Mucosa of descending colon (tissue), 3 donors: Measurements from ENCODE around the gene TPT1. TPM values are rescaled to one million over a fixed set of nuclear protein-coding genes. Genes with fewer than 3 reads are reported as not detected.

Experiments used
- ATAC-seq: fragments of 200-7000 bp; cut with Tn5 transposase; one replicate; pipeline ENCODE4 v1.9.1; 2020; ENCODE audit warnings: mild to moderate bottlenecking, moderate library complexity
- DNase-seq, 3 donors: peaks; one replicate each; pipeline ENCODE4 v3.0.0-alpha.2; 2020
- H3K36me3 ChIP-seq: fragments of 200-600 bp; one replicate; pipeline ENCODE4 v1.8.0; 2021; ENCODE audit warnings: low read depth, mild to moderate bottlenecking
- H3K4me1 ChIP-seq: fragments of 200-600 bp; one replicate; pipeline ENCODE4 v1.8.0; 2021; ENCODE audit warnings: low read depth, mild to moderate bottlenecking
- H3K4me3 ChIP-seq: fragments of 200-600 bp; one replicate; pipeline ENCODE4 v1.8.0; 2021; ENCODE audit warnings: mild to moderate bottlenecking
- H3K9me3 ChIP-seq: fragments of 200-600 bp; one replicate; pipeline ENCODE4 v1.8.0; 2021; ENCODE audit warnings: mild to moderate bottlenecking
- intact Hi-C, 2 donors: fragments of 100-400 bp; cut with DNase I in 1 of 2; cut with micrococcal nuclease in 1 of 2; formaldehyde crosslinking; loops; one replicate each; pipeline versions ENCODE4 v1.11.0 to v1.11.1; 2022; cut with DNase I, micrococcal nuclease
- total RNA-seq, 3 donors: library from RNA; stranded (reverse); fragmentation: NEBNext Ultra II Directional in 2 of 3; extraction: Animal tissue kit (Norgen Biotek cat#: 25700) in 2 of 3; gene quantifications; one replicate each; pipeline versions ENCODE4 v1.2.1 to v1.2.4, GENCODE V29; 2021 to 2023
- TF ChIP-seq, protein P1 (sequence below): fragments of 200-600 bp; IDR thresholded peaks from one replicate; pipeline ENCODE4 v1.8.0; 2022; ENCODE audit warnings: antibody characterized with exemption, mild to moderate bottlenecking
- donor health status: DM: no; HTN: no; CAD: no; lungs with moderate emphysema.
- donor health status: DM: no; HTN: no; CAD: no.
- donor health status: DM: no; HTN: yes; CAD: no.

The TPT1 gene
- total RNA-seq, 3 donors from 2014 or later, result 3,253 to 4,069 (median 3,560) TPM

DNA sequence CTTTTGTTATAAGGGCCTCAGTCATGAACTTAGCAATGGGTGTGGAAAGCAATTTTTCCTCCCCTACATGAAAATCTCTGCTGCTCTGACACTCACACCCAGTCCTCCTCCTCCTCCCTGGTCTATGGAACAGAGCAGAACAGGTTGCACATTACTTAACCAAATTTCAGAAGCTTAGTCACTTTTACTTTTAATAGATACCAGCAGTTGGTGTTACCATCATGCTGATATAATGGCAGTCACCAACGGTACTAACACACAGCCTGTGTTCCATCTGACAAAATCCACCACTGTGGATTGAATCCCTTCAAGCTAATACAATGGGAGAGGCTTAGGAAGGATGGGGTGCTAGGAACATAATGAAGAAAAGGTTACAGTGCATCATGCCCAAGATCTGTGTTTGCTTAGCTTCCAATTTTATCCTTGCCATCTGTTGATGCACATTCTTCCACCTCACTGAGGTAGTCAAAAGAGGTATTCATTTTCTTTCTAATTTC, 9.8 kb downstream of the TPT1 start:
- intact Hi-C loops, result no loop called here
- Histone ChIP-seq H3K4me3 (no peak overlapping the region), H3K36me3 (no peaks in the 10 kb centered on the region), H3K9me3 (no peaks in the 10 kb centered on the region), H3K4me1 (peaks cover 12% of the 10 kb centered on the region)
- DNase-seq, result no peak
- TF ChIP-seq, protein P1, sequence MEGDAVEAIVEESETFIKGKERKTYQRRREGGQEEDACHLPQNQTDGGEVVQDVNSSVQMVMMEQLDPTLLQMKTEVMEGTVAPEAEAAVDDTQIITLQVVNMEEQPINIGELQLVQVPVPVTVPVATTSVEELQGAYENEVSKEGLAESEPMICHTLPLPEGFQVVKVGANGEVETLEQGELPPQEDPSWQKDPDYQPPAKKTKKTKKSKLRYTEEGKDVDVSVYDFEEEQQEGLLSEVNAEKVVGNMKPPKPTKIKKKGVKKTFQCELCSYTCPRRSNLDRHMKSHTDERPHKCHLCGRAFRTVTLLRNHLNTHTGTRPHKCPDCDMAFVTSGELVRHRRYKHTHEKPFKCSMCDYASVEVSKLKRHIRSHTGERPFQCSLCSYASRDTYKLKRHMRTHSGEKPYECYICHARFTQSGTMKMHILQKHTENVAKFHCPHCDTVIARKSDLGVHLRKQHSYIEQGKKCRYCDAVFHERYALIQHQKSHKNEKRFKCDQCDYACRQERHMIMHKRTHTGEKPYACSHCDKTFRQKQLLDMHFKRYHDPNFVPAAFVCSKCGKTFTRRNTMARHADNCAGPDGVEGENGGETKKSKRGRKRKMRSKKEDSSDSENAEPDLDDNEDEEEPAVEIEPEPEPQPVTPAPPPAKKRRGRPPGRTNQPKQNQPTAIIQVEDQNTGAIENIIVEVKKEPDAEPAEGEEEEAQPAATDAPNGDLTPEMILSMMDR, result no peak
- ATAC-seq, result no peak

DNA sequence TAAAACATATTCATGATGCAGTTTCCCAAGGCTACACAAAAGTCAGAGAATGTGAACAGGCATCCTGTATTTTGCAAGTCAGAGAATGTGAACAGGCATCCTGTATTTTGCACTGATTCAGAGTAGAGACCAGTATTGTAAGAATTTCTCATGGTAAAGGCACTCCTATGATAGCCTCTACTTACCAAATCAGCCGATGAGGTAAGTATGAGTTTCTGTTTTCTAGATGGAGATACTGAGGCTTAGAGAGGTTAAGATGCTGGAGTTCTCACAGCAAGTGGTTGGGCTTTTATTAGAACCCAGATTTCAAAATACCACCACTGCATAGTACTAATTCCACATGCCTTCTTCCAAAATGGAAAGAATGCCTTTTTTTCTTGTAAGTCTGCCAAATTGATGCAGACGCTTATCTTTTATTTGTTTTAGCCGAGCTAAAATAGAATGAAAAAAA, 12.3 kb downstream of the TPT1 start:
- intact Hi-C loops, result no loop called here
- DNase-seq, result no peak
- H3K9me3 ChIP-seq, result no peaks in the 10 kb centered on the region
- ATAC-seq, result no peak
- no peak overlapping the region for H3K4me3 ChIP-seq
- H3K4me1 ChIP-seq, result peaks cover 8% of the 10 kb centered on the region
- TF ChIP-seq, protein P1, result no peak
- no peaks in the 10 kb centered on the region for H3K36me3 ChIP-seq

DNA sequence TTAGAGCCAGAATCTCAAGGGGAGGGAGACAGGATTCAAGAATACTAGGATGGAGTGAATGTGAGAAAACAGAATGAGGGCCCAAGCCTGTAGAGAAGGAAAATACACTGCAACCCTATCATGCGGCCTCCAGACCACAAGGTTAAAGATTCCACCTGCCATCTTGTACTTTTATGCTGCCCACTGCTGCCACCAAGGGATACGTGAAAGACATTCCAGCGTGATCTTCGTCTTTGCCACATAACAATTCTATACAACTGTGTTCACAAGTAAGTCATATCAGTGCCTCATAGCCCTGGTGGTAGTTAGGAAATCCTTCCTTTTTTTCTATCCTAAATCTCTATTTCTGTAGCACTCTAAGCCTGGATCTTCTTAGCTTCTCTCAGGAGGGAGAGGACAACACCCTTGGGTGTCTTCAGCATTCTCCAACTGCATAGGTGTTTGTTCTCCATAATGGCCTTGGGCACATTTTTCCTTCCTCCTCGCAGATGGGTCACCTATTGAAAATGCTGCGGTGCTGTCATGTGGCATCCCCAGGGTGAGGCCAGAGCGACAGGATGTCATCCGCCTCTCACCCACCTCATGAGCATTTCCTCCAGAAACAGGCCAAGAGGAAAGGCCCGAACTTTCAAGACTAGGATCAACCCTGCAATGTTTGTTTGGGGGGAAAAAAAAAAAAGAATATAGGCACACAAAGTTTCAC, 13.6 kb downstream of the TPT1 start:
- Histone ChIP-seq H3K4me1 (peaks cover 8% of the 10 kb centered on the region), H3K4me3 (no peak overlapping the region), H3K36me3 (no peaks in the 10 kb centered on the region), H3K9me3 (no peaks in the 10 kb centered on the region)
- intact Hi-C loops, result no loop called here
- TF ChIP-seq, protein P1, result no peak
- DNase-seq (no peak), ATAC-seq (no peak)

DNA sequence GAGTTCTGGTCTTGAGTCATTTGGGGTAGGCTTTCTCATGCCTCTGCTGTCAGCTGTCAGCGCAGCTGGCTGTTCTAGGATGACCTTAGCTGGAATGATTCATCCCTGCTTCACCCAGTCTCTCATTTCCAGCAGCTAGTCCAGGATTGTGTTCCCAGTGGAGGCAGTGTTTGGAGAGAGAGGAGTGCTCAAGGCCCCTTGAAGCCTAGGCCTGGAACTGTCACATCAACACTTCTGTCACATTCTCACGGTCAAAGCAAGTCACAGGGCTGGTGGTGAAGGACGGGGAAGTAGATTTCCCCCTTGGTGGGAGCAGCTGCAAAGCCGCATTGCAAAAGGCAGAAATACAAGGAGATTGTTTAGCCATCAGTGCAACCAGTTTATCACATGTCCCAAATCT, 15.2 kb downstream of the TPT1 start:
- H3K4me1 ChIP-seq, result peaks cover 8% of the 10 kb centered on the region
- ATAC-seq (peak; percentile 53), DNase-seq (peak in 1 of 3 donors; percentile 28)
- H3K36me3 ChIP-seq, result no peaks in the 10 kb centered on the region
- H3K4me3 ChIP-seq, result no peak overlapping the region
- TF ChIP-seq, protein P1, result no peak
- intact Hi-C loops, result no loop called here
- H3K9me3 ChIP-seq, result no peaks in the 10 kb centered on the region

DNA sequence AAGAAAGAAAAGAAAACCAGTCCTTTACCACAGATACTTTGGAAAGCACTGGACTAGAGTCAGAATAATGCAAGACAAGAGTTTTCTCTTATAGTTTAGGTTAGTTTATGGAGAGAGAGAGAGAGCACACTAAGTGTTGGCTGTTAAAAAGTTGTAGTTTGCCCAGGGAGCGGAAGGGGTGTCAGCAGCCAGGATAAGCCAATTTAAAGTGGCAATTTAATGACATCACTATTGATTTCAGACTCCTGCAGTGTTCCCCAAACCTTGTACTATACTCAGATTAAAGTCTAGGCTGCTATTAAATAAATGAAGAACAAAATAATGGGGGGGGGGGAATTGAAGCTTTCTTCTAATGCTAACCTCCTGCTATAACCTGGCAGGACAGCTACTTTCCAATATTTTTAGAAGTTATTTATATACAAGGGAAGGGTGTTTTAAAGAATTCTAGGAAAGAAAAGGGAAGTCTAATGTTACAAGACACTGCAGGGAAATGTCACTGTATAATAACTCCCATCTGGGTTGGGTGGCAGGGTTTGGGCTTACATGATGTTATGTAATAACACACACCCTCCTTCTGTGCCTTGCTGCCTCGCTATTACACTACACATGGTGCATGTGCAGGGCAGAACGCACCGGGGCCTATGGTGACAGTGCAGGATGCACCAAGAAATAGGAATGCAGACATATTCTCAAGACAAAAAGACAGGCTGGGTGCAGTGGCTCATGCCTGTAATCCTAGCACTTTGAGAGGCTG, 19.9 kb downstream of the TPT1 start:
- Histone ChIP-seq H3K36me3 (no peaks in the 10 kb centered on the region), H3K4me3 (no peak overlapping the region), H3K9me3 (no peaks in the 10 kb centered on the region), H3K4me1 (no peaks in the 10 kb centered on the region)
- DNase-seq, result no peak
- intact Hi-C loops, result no loop called here
- ATAC-seq, result no peak
- TF ChIP-seq, protein P1, result no peak
